WTC11 (cell line): Measurements from ENCODE around the gene HTR3C. TPM values are rescaled to one million over a fixed set of nuclear protein-coding genes. Genes with fewer than 3 reads are reported as not detected.
"Not testable (repeated sequence)": the region's sequence is repeated elsewhere in the genome, so short reads cannot be mapped to it uniquely, and the experiment has no call there.

ENCODE experiments used
- ATAC-seq: fragments of 200-7000 bp; cut with Tn5 transposase; 2 replicates; pipeline ENCODE4 v1.10.0; 2021; ENCODE audit warnings: mild to moderate bottlenecking, moderate library complexity
- CTCF ChIA-PET: fragments of 300-600 bp; sonication (Branson Sonifier 250); formaldehyde crosslinking; loops from one replicate; lab custom pipeline; 2021; ENCODE audit warnings: antibody characterized with exemption; lab: Charles Lee
- POLR2A ChIA-PET: fragments of 350-600 bp; sonication (Branson Sonifier 250); formaldehyde crosslinking; loops from one replicate; lab custom pipeline; 2021; ENCODE audit warnings: antibody characterized with exemption; lab: Charles Lee
- DNase-seq: peaks from one replicate; pipeline ENCODE4 v3.0.0; 2021; ENCODE audit warnings: low spot score
- H3K27ac Mint-ChIP-seq: 2 replicates; pipeline ENCODE4 v1.8.0; 2021; ENCODE audit warnings: mixed read lengths
- H3K27me3 Mint-ChIP-seq: 2 replicates; pipeline ENCODE4 v1.8.0; 2021; ENCODE audit warnings: low read depth, mild to moderate bottlenecking, moderate library complexity, mixed read lengths
- H3K36me3 Mint-ChIP-seq: 2 replicates; pipeline ENCODE4 v1.8.0; 2021; ENCODE audit warnings: mixed read lengths
- H3K4me1 Mint-ChIP-seq: 2 replicates; pipeline ENCODE4 v1.8.0; 2022; ENCODE audit warnings: mixed read lengths
- H3K4me3 Mint-ChIP-seq: 2 replicates; pipeline ENCODE4 v1.8.0; 2021; ENCODE audit warnings: mild to moderate bottlenecking, moderate library complexity, mixed read lengths
- H3K9me3 Mint-ChIP-seq: 2 replicates; pipeline ENCODE4 v1.8.0; 2021; ENCODE audit warnings: mixed read lengths
- ATF1 ChIP-seq: sonication (generic); formaldehyde crosslinking; IDR thresholded peaks from 2 replicates; pipeline ENCODE4 v1.8.1; 2023; ENCODE audit warnings: mild to moderate bottlenecking, moderate library complexity, missing genetic modification reagents
- FOXK1 ChIP-seq: sonication (generic); formaldehyde crosslinking; IDR thresholded peaks from 2 replicates; pipeline ENCODE4 v1.8.0; 2022; ENCODE audit warnings: mild to moderate bottlenecking, moderate library complexity, missing genetic modification reagents
- GABPB1 ChIP-seq: sonication (generic); formaldehyde crosslinking; IDR thresholded peaks from 2 replicates; pipeline ENCODE4 v1.8.1; 2023; ENCODE audit warnings: mild to moderate bottlenecking, missing genetic modification reagents
- JAZF1 ChIP-seq: fragments of 250-450 bp; sonication (Bioruptor Pico); IDR thresholded peaks from 2 replicates; pipeline ENCODE4 v1.9.0; 2021; ENCODE audit warnings: moderate library complexity, mild to moderate bottlenecking, inconsistent platforms
- NFATC4 ChIP-seq: fragments of 250-450 bp; sonication (Bioruptor Pico); IDR thresholded peaks from 2 replicates; pipeline ENCODE4 v1.9.0; 2021; ENCODE audit warnings: mild to moderate bottlenecking
- NFE2L1 ChIP-seq: sonication (generic); formaldehyde crosslinking; IDR thresholded peaks from 2 replicates; pipeline ENCODE4 v1.8.1; 2023; ENCODE audit warnings: missing genetic modification reagents
- ZNF138 ChIP-seq: sonication (generic); formaldehyde crosslinking; conservative IDR thresholded peaks from 2 replicates; pipeline ENCODE4 v1.8.1; 2022; ENCODE audit warnings: mild to moderate bottlenecking, moderate library complexity, missing genetic modification reagents
- ZNF396 ChIP-seq: fragments of 250-450 bp; sonication (Bioruptor Pico); IDR thresholded peaks from 2 replicates; pipeline ENCODE4 v1.8.0; 2021; ENCODE audit warnings: mild to moderate bottlenecking, moderate library complexity, borderline replicate concordance
- ZNF416 ChIP-seq: fragments of 250-450 bp; sonication (Bioruptor Pico); IDR thresholded peaks from 2 replicates; pipeline ENCODE4 v1.9.0; 2021; ENCODE audit warnings: mild to moderate bottlenecking, inconsistent platforms
- total RNA-seq: library from RNA; stranded (reverse); gene quantifications from 3 replicates; pipeline ENCODE4 v1.2.3, GENCODE V29; 2021
- TF ChIP-seq, protein P1 (sequence below): sonication (generic); formaldehyde crosslinking; IDR thresholded peaks from 2 replicates; pipeline ENCODE4 v1.8.1; 2023; ENCODE audit warnings: mild to moderate bottlenecking, moderate library complexity, missing genetic modification reagents
- TF ChIP-seq, protein P2 (sequence below): sonication (generic); formaldehyde crosslinking; IDR thresholded peaks from 2 replicates; pipeline ENCODE4 v1.8.0; 2022; ENCODE audit warnings: mild to moderate bottlenecking, missing genetic modification reagents
- TF ChIP-seq, protein P3 (sequence below): sonication (generic); formaldehyde crosslinking; conservative IDR thresholded peaks from 2 replicates; pipeline ENCODE4 v1.8.1; 2022; ENCODE audit warnings: mild to moderate bottlenecking, missing genetic modification reagents
- TF ChIP-seq, protein P4 (sequence below): fragments of 250-450 bp; sonication (Bioruptor Pico); conservative IDR thresholded peaks from 2 replicates; pipeline ENCODE4 v1.9.0; 2021; ENCODE audit warnings: mild to moderate bottlenecking
- TF ChIP-seq, protein P5 (sequence below): sonication (generic); formaldehyde crosslinking; IDR thresholded peaks from 2 replicates; pipeline ENCODE4 v1.8.0; 2022; ENCODE audit warnings: mild to moderate bottlenecking, missing genetic modification reagents
- TF ChIP-seq, protein P6 (sequence below): sonication (generic); formaldehyde crosslinking; IDR thresholded peaks from 2 replicates; pipeline ENCODE4 v1.8.0; 2023; ENCODE audit warnings: missing genetic modification reagents
- TF ChIP-seq, protein P7 (sequence below): sonication (generic); formaldehyde crosslinking; IDR thresholded peaks from 2 replicates; pipeline ENCODE4 v1.8.1; 2022; ENCODE audit warnings: low read depth, mild to moderate bottlenecking, moderate library complexity, missing genetic modification reagents, borderline replicate concordance

The HTR3C gene
- total RNA-seq, 1 experiment from 2014 or later, result not detected

DNA sequence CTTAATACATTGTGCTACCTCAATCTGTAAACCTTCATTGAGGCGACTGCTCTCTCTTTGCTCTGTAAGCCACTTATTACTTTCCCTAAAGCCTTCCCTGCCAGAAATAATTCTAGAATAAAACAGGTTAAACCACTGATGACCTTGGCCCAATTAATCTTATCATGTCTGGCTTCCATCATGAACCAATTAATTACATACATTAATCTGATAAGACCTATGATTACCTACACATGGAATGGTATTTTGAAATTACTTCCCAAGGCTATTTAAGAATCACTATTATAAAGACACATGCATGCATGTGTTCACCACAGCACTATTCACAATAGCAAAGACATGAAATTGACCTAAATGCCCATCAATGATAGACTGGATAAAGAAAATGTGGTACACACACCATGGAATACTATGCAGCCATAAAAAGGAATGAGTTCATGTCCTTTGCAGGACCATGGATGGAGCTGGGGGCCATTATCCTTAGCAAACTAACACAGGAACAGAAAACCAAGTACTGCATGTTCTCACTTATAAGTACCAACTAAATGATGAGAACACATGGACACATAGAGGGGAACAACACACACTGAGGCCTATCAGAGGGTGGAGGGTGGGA, 24.5 kb upstream of the HTR3C start:
- CTCF ChIA-PET, H3K36me3 Mint-ChIP-seq, H3K27me3 Mint-ChIP-seq, H3K4me3 Mint-ChIP-seq, H3K27ac Mint-ChIP-seq, POLR2A ChIA-PET, ATAC-seq, H3K9me3 Mint-ChIP-seq, DNase-seq, H3K4me1 Mint-ChIP-seq: not testable (repeated sequence)

DNA sequence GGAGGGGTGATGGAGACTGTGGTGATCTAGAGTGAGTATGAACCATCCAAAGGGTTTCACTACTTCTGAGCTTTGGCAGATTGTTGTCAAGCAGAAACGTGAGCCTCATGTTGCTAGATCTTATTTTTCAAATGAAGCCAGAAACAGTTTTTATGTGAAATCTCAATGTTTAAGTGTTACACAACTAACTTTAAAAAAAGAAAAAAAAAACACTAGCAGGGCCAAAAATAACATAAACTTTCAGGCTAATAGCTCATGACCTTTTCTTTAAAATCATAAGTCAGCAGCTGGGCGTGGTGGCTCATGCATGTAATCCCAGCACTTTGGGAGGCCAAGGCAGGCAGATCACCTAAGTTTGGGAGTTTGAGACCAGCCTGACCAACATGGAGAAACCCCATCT, 23.4 kb upstream of the HTR3C start:
- no peak for ATAC-seq
- POLR2A ChIA-PET, result no interaction called here

DNA sequence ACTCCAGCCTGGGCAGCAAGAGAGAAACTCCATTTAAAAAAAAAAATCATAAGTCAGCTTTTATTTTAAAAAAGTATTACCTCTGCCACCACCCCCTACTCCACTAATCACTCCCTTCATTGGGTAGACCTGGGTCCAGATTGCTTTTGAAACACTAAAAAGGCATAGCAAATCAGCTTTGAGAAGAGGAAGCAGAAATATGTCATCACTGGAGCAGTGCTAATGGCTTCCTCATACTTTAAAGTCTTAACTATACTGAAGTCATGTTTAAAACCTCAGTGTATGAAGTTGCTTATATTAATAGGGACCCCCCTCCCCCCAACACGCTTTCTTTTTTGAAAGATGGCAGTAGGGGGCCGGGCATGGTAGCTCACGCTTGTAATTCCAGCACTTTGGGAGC, 22.3 kb upstream of the HTR3C start:
- no peak for DNase-seq
- Mint-ChIP-seq H3K27me3 (no peaks in the 10 kb centered on the region), H3K9me3 (peaks cover 10% of the 10 kb centered on the region), H3K4me1 (no peaks in the 10 kb centered on the region), H3K27ac (no peak overlapping the region), H3K36me3 (no peaks in the 10 kb centered on the region), H3K4me3 (no peak overlapping the region)
- ChIA-PET POLR2A (no interaction called here), CTCF (no interaction called here)
- TF ChIP-seq FOXK1 (CRISPR knock-in tag) (no peak), ZNF416 (no peak), ATF1 (no peak), JAZF1 (no peak), NFATC4 (no peak)
- TF ChIP-seq, protein P1, sequence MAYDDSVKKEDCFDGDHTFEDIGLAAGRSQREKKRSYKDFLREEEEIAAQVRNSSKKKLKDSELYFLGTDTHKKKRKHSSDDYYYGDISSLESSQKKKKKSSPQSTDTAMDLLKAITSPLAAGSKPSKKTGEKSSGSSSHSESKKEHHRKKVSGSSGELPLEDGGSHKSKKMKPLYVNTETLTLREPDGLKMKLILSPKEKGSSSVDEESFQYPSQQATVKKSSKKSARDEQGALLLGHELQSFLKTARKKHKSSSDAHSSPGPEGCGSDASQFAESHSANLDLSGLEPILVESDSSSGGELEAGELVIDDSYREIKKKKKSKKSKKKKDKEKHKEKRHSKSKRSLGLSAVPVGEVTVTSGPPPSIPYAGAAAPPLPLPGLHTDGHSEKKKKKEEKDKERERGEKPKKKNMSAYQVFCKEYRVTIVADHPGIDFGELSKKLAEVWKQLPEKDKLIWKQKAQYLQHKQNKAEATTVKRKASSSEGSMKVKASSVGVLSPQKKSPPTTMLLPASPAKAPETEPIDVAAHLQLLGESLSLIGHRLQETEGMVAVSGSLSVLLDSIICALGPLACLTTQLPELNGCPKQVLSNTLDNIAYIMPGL (CRISPR knock-in tag), result no peak
- TF ChIP-seq, protein P2, sequence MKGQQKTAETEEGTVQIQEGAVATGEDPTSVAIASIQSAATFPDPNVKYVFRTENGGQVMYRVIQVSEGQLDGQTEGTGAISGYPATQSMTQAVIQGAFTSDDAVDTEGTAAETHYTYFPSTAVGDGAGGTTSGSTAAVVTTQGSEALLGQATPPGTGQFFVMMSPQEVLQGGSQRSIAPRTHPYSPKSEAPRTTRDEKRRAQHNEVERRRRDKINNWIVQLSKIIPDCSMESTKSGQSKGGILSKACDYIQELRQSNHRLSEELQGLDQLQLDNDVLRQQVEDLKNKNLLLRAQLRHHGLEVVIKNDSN (CRISPR knock-in tag), result no peak
- TF ChIP-seq, protein P3, sequence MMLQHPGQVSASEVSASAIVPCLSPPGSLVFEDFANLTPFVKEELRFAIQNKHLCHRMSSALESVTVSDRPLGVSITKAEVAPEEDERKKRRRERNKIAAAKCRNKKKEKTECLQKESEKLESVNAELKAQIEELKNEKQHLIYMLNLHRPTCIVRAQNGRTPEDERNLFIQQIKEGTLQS (CRISPR knock-in tag), result no peak
- TF ChIP-seq, protein P4, sequence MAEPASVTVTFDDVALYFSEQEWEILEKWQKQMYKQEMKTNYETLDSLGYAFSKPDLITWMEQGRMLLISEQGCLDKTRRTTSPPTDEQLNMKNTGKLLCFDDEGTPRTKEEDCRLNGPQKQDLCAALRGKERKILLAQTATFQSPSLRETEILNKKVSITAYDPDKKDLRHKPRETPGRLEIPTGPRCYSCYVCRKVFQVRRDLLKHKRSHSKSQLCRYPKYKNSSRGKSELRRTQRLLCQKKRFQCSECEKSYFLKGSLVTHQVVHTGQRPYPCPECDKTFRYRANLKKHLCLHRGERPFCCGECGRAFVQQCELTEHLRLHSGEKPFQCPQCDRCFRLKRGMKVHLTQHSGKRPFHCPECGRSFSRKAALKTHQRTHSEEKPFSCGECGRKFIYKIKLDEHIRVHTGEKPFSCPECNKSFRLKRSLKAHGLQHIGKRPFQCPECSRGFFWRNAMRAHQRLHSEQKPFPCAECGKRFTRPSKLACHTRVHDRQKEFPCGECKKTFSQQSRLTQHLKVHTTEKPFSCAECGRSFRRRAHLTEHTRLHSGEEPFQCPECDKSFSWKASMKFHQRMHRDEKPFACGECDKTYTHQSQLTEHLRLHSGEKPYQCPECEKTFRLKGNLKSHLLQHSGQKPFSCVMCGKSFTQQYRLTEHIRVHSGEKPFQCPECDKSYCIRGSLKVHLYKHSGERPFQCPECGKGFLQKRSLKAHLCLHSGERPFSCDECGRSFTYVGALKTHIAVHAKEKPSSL (CRISPR knock-in tag), result no peak
- TF ChIP-seq, protein P5, sequence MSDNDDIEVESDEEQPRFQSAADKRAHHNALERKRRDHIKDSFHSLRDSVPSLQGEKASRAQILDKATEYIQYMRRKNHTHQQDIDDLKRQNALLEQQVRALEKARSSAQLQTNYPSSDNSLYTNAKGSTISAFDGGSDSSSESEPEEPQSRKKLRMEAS, result no peak
- TF ChIP-seq, protein P6, sequence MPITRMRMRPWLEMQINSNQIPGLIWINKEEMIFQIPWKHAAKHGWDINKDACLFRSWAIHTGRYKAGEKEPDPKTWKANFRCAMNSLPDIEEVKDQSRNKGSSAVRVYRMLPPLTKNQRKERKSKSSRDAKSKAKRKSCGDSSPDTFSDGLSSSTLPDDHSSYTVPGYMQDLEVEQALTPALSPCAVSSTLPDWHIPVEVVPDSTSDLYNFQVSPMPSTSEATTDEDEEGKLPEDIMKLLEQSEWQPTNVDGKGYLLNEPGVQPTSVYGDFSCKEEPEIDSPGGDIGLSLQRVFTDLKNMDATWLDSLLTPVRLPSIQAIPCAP (CRISPR knock-in tag), result no peak
- TF ChIP-seq, protein P7, sequence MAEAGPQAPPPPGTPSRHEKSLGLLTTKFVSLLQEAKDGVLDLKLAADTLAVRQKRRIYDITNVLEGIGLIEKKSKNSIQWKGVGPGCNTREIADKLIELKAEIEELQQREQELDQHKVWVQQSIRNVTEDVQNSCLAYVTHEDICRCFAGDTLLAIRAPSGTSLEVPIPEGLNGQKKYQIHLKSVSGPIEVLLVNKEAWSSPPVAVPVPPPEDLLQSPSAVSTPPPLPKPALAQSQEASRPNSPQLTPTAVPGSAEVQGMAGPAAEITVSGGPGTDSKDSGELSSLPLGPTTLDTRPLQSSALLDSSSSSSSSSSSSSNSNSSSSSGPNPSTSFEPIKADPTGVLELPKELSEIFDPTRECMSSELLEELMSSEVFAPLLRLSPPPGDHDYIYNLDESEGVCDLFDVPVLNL (CRISPR knock-in tag), result no peak
- ATAC-seq, result no peak

More for the DNA sequence above, 23.4 kb upstream of the HTR3C start:
- H3K4me3 Mint-ChIP-seq, result no peak overlapping the region
- TF ChIP-seq NFE2L1 (CRISPR knock-in tag), result no peak
- TF ChIP-seq ZNF396 (CRISPR knock-in tag), result no peak
- no peak for TF ChIP-seq GABPB1
- TF ChIP-seq ZNF138, result no peak
- no peaks in the 10 kb centered on the region for H3K27me3 Mint-ChIP-seq
- no peak for DNase-seq
- no peaks in the 10 kb centered on the region for H3K36me3 Mint-ChIP-seq
- H3K27ac Mint-ChIP-seq, result no peak overlapping the region
- no peaks in the 10 kb centered on the region for H3K4me1 Mint-ChIP-seq
- peaks cover 10% of the 10 kb centered on the region for H3K9me3 Mint-ChIP-seq
- CTCF ChIA-PET, result no interaction called here
